ENCODE data around the gene LBX2.

LBX2 gene, protein sequence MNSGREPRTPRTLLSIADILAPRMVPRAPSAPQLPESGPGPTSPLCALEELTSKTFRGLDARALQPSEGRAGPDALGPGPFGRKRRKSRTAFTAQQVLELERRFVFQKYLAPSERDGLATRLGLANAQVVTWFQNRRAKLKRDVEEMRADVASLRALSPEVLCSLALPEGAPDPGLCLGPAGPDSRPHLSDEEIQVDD

DNA sequence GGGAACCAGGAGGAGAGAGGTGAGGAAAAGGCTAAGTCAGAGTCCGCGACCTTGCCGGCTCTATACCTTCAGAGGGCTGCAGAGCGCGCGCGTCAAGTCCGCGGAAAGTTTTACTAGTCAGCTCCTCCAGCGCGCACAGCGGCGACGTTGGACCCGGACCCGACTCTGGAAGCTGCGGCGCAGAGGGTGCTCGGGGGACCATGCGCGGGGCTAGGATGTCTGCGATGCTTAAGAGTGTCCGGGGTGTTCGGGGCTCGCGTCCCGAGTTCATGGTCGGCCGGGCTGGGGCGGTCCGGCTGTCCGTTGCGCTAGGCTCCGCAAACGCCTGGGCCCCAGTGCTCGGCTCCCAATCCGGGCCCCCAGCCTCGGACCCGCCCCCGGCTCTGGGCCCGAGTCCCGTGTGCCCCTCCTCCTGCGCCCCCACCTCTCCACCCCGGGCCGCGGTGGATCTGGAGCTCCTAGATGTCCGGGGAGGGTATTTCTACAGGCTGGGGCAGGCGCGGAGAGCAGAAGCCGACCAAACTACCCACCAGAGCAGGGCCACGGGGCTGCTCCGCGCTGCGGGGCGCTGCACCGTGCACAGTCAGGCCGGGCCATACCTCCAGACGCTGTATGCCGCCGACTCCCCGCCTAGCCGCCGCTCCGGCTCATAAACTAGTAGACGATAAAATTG lies at the start of gene LBX2:
LBX2 (minus strand) TSS at position 337 of the 673 bp plus-strand sequence; CDS start at position 271, 66 bp downstream.
- in situ Hi-C loops (cut with HindIII; ENCODE audit: low sequenced_read_pairs): no loop called here

DNA sequence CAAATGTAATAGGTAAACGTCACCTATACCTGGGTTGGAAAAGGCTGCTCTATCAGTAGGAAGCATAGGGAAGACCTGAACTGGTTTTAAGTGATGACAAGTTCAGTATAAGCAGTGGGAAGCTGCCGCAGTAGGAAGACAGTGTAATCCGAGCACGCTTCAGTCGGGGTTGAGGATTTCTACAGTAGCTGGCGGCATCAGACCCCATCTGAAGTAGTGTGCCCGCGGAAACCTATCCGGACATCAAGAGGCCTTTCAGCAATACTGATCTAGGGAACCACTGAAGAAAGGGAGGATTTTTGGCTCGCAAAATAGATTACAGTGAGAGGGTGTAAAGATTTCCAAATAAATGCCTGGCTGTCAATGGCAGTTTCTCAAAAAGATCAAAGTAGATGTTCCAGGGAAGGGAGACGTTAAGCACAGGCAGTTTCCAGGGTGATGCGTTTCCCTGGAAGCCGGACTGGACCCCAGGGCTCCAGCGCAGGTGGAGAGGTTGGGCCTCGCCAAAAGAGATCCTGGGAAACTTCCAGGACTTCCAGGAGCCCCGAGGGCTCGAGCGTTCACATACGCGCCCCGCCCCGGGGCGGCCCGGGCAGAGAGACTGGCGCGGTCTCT lies 49.0 kb upstream of the LBX2 start:
- in situ Hi-C loops (cut with HindIII; ENCODE audit: low sequenced_read_pairs): no loop called here

DNA sequence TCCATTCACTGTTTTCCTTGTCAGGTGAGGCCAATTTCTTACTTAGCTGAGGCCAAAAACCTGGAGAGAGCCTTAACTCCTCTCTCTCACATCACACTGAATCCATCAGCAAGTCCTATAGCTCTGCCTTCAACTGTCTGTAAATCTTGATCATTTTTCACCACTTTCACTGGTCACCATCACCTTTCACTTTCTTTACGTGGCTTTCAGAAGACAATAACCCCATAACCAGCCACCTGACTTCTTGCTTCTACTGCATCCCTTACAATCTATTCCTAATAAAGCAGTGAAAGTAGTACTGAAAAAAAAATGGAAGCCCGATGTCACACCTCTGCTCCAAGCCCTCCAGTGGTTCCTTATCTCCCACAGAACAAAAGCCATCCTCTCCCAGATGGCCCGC lies 46.6 kb upstream of the LBX2 start:
- in situ Hi-C loops (cut with HindIII; ENCODE audit: low sequenced_read_pairs): no loop called here

DNA sequence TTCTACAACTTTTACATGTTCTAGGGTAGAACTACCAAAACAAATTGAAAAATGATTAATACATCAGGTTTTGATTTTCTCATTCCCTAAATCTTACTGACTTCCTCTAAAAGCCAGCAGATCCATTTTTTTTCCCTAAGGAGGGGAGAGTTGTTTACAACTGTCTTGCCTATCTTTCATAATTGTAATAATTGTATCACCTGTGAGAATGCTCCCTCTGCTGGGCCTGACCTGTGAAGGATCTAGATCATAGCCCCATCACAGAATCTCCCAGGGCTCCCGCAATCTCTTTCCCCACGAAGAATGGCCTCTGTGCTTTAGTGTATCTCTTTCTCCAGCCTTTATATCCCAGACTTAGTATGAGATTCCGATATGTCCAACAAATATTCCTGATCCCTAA lies 45.2 kb upstream of the LBX2 start:
- in situ Hi-C loops (cut with HindIII; ENCODE audit: low sequenced_read_pairs): no loop called here

DNA sequence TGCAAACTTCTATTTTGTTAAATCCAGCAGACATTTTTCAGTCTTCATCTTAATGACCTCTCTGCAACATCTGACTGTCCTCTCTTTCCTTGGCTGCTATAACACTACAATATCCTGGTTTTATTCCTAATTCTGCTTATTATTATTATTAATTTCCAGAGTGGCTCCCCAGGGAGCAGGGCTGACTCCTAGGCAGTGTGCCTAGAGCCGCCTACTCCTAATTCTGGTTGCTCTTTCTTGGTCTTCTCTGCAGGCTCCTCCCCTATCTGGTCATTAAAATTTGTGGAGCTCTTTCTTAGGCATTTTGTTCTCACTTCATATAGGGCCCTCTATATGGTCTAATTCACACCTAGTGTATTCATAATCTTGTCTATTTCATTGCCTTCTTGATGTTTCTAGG lies 43.6 kb upstream of the LBX2 start:
- in situ Hi-C loops (cut with HindIII; ENCODE audit: low sequenced_read_pairs): no loop called here

DNA sequence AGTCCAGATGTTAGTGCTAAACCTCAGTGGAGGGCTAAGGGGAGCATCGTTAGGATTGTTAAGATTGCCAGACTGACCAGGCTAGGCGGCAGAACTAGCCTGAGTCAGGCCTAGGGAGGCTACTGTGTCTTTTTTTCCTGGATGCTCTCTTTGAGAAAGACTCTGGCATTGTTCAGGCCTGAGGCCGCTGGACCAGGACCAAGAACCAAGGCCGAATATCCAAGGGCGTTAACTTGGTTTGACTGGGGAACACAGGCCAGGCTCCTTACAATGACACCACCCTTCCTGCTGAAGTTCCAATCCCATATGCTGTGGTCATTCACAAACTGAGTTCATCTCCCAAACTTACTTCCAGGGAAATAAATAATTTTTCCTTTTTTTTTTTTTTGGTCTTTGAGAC lies 40.9 kb upstream of the LBX2 start:
- in situ Hi-C loops (cut with HindIII; ENCODE audit: low sequenced_read_pairs): no loop called here

DNA sequence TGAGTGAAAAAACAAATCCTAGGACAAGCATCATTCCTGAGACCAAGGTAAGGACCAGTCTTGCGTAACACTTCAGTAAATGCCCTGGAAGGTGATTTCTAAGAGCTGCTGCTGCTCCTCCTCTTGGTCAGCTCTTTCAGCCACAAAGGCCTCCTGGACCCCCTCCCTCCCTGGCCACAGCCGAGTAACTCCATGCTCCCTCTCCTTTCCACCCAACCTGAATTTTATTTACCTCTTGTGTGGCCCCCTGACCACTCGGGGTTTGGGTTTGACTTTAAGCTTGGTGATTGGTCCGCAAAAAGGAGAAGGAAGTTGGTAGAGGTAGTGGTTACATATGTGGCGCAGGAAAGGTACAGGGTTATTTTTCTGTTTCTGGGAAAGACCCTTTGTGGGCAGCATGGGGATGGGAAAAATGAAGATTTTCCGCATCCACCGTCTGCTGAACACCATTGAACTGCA lies 39.5 kb upstream of the LBX2 start:
- in situ Hi-C loops (cut with HindIII; ENCODE audit: low sequenced_read_pairs): no loop called here

DNA sequence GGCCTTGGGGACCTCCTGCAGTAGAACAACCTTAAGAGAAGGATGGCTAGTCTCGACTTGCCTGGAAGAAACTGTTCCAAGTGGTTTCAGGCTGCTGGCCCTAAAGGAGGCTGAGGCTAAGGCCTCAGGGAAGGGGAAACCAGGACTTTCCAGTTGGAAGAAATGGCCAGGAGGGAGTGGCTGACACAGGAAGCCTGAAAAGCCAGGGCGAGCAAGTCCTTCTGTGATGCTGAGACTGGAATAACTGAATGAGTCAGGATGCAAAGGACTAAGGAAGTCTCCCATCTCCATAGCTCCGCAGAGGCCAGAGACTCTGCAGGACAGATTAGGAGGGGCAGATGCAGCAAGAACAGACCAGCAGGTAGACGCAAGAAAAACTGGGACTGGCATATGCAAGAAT lies 37.7 kb upstream of the LBX2 start:
- in situ Hi-C loops (cut with HindIII; ENCODE audit: low sequenced_read_pairs): no loop called here

DNA sequence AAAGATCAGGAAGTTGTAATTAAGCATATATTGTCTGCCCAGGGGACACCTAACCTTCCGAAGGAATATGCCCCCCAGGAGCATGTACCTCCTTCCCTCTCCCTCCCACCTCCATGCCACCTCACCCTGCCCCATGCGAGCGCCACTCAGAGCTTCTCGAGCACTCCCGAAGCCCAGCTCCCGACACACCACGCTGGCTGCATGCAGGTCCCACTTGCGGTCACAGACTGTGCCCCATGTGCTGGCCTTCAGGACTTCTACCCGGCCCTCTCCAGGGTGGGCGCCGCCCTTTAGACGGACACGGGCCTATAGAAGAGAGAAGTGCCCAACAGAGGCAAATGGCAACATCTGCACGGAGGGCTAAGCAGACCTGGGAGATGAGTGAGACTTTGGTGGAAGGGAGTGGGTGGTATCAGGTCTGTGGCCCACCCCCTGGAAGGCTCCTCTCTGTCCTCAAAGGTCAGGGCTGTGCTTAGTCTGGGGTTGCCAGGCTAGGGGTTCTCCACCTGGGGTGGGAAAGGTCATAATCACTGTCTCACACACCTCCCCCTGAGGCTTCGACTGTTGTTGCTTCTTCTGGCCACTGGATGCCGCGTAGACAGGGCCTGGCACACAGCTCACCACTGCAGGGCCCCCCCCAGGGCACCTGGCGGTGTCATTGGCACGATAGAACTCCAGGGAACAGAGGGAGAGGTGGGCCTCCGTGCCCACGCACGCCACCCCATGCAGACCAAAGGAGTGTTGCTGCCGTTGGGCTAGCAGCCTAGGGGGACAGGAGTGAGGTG lies 37.0 kb upstream of the LBX2 start:
- in situ Hi-C loops (cut with HindIII; ENCODE audit: low sequenced_read_pairs): no loop called here

DNA sequence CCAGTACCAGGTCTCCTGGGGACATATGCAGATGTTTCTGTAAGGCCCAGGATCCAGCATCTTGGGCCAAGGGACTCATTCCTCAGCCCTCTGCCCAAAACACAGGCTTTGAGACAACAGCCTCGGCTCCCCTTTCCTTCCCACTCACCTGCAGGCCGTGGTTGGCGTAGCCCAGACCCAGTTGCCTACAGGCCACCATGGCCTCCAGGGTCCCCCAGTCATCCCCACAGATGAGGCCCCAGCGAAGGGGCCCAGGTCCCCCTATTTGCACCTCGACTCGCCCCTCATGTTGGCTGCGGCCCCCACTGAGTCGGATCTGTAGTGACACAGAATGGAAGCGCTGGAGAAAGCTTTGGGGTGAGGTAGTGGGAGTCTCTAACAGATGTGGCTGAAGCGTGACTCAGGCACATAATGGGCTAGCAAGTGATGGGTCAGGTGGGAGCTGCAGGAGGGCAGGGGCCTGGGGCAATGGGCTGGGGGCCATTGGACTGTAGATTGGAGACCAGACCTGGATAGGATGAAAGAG lies 36.1 kb upstream of the LBX2 start:
- in situ Hi-C loops (cut with HindIII; ENCODE audit: low sequenced_read_pairs): no loop called here

DNA sequence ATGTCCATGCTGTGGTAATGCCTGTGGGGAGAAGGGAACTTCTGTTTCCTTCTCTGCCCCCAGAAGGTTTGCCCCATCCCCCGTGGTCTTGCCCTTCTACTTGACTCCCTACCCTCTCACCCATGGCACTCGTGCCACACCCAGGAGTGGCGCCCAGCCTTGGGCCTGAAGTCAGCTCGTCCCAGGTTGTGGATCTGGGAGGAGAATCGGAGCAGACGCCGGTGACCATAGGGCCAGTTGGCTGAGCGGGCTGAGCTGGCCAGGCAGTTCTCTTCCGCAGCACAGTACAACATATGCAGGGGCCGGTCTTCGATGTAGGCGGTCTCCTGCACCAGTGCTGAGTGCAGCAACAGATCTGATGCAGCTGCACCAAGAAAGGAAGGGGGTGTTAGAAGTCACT lies 35.0 kb upstream of the LBX2 start:
- in situ Hi-C loops (cut with HindIII; ENCODE audit: low sequenced_read_pairs): no loop called here

DNA sequence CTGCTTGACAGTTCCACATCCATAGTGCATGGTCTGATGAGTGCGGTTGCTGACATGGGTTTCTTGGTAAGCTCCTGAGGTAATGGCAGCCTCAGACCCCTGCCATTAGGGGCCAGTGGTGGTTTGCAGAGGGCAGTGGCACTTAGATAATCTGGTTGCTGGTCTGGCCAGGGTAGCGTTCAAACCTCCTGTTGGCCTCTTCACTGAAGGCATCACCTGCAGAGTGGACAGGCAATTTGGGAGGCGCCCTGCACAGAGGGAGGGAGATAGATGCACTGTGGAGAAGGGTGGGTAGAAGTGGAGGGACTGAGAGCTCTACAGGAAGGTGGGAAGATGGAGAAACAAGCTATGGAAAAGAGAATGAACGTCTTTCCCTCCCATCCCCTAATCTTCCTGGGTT lies 34.1 kb upstream of the LBX2 start:
- in situ Hi-C loops (cut with HindIII; ENCODE audit: low sequenced_read_pairs): no loop called here

DNA sequence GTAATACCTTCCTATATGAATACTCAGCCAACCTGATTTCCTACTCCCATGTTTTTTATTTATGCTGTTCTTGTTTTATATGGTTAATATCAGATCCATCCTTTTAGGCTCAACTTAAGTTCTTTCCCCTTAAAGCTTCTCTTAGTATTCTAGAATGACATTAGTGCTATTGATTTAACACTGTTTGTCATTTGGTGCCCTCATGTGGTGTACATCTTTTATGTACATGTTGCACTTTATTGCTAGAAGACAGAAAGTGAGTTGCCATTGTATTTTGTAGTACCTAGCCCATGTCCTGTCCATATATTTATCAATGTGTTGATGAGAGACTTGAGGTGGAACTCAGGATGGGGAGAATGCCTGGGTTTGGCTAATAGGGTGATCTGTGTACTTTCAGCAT lies 32.8 kb upstream of the LBX2 start:
- in situ Hi-C loops (cut with HindIII; ENCODE audit: low sequenced_read_pairs): no loop called here

DNA sequence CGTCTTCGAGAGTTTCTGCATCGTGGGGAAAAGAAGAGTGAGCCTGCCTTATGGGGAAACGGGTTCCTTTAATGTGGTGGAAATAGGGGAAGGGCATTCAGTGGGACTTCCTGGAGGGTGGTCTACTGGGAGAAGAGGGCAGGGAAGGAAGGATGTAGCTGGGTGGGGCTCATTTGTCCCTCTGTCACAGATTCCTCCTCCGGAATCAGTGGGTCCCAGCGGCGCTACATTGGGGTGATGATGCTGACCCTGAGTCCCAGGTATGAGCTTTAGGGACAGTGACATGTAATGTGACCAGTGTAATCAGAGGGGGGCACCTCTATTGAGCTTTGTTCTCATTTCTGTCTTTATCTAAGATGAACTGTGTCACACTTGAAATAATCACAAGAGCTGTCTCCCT lies 32.3 kb upstream of the LBX2 start:
- in situ Hi-C loops (cut with HindIII; ENCODE audit: low sequenced_read_pairs): no loop called here

DNA sequence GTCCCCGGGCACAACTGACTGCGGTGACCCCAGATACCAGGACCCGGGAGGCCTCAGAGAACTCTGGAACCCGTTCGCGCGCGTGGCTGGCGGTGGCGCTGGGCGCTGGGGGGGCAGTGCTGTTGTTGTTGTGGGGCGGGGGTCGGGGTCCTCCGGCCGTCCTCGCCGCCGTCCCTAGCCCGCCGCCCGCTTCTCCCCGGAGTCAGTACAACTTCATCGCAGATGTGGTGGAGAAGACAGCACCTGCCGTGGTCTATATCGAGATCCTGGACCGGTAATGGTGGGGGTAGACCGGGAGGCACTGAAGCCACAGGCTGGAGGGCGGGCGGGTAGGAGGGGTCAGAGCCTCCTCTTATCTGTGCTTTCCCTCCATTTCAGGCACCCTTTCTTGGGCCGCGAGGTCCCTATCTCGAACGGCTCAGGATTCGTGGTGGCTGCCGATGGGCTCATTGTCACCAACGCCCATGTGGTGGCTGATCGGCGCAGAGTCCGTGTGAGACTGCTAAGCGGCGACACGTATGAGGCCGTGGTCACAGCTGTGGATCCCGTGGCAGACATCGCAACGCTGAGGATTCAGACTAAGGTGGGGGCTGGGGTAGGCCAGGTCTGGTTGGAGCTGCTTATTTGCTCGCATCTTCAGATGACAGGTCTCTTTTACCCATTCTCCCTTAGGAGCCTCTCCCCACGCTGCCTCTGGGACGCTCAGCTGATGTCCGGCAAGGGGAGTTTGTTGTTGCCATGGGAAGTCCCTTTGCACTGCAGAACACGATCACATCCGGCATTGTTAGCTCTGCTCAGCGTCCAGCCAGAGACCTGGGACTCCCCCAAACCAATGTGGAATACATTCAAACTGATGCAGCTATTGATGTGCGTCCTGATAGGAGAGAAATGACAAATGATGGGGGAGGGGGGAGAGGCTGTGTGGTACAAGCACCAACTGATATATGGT lies 31.1 kb upstream of the LBX2 start:
- in situ Hi-C loops (cut with HindIII; ENCODE audit: low sequenced_read_pairs): no loop called here

DNA sequence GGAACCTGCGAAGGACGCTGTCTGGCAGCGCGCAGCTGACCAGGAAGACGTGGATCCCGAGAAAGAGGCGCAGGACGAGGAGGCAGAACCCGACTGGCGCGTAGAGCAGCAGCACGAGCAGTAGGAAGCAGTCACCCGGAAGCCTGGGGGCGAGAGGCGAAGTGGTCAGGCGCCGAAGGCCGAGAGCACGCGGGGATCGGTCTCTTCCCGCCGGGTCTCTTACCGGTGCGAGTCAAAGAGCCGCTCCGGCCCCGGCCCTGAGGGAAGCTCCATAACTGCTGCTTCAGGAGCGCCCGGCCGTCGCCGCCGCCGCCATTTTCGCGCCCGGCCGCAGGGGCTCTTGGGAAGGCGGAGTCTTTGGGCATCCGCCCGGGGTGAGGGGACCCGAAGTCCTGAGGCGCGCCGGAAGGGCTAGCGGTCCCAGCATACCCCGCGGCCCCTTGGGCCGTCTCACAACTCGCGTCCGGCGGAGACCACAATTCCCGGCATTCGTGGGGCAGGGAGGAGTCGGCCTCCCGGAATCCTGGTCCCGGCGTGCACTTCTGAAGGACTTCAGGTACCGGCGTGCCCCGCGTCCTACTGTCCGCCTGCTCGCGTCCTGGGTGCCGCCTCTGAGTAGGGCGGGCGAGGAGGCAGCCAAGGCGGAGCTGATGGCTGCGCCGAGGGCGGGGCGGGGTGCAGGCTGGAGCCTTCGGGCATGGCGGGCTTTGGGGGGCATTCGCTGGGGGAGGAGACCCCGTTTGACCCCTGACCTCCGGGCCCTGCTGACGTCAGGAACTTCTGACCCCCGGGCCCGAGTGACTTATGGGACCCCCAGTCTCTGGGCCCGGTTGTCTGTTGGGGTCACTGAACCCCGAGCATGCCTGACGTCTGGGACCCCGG lies 30.2 kb upstream of the LBX2 start, which contains the start of the genes AUP1 and HTRA2:
AUP1 (minus strand) TSS at position 350 of the 882 bp plus-strand sequence; CDS start at position 273, 77 bp downstream.
HTRA2 (plus strand) TSS at position 577 of the 882 bp plus-strand sequence; CDS start at position 651, 74 bp downstream.
- in situ Hi-C loops (cut with HindIII; ENCODE audit: low sequenced_read_pairs): no loop called here

DNA sequence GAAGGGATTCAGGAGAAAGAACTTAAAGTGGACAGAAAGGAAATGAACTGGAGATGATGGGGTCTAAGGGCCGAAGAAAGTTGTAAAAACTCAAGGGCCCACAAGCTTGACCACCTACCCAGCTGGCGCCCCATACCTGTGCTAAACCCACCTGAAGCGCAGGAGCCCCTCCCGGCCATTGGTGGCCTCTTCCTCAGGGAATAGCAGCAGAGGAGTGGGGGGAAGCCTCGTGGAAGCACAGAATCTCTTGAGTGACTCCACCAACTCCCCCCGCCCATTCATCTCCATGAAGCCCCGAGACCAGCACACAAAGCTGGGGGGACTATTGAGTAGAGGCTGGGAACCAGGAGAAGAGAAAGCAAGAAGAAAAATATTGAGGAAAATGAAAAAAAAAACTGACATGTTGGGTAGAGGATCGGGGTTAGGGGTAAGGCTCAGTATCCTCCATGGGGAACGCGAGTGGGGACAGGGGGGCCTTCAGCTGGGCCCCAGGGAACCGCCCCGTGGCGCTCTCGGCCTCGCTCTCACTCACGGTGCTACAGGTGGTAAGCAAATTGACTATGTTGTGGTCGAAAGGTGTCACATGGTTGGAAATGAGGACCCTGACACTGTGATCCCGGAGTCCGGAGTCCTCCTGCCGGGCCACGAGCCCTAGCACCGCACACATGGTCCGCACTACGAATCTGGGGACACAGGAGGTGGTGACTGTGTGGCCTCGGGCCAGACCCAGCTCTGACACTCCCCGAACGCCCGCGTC lies 29.4 kb upstream of the LBX2 start:
- in situ Hi-C loops (cut with HindIII; ENCODE audit: low sequenced_read_pairs): no loop called here

DNA sequence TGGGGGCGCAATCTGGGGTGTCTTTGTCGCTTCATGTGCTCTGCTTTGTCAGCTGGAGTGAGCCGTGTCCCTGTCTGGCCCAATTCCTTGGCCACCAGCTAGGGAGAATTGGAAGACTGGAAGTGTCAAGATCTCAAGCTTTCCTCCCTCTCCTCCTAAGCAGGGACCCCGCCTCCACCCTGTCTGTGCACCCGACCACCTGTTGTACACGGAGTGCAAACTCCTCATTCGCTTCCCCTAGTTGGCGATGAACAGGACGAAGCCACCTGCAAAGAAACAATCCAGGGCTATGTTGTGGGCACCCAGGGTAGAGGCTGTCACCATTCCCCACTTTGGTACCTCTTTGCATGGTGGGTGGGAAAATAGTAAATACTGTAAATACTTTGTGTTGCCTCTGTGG lies 28.3 kb upstream of the LBX2 start:
- in situ Hi-C loops (cut with HindIII; ENCODE audit: low sequenced_read_pairs): no loop called here

Measured in DLD1 (cell line).